GM18519 (cell line): ENCODE data around the gene INHA.

Source experiments
- ATAC-seq: cut with Tn5 transposase; IDR thresholded peaks from one replicate; pipeline ENCODE4 v1.9.1; 2021; ENCODE audit warnings: mild to moderate bottlenecking, moderate library complexity; ENCODE audit not compliant: unreplicated experiment, low FRiP score

Gene INHA

GRCh38 chr2:219539926-219540678, 32.0 kb upstream of the INHA start:
- ATAC-seq, result no peak

GRCh38 chr2:219540784-219541504, 31.2 kb upstream of the INHA start:
- no peak for ATAC-seq

- ATAC-seq, result peak; percentile 37
These were observed 30.4 kb upstream of the INHA start for GRCh38 chr2:219541611-219542180.

- ATAC-seq, result peak; percentile 25
These were observed 29.0 kb upstream of the INHA start for GRCh38 chr2:219542931-219543595.

GRCh38 chr2:219543596-219544358, 28.3 kb upstream of the INHA start, which contains the start of the genes CHPF and TMEM198:
Gene CHPF, minus strand, starts transcription at chr2:219543809. Its CDS starts 271 bp downstream, at chr2:219543538.
Gene TMEM198, plus strand, starts transcription at chr2:219544028. Its CDS starts 700 bp downstream, at chr2:219544728.
- ATAC-seq, result peak; percentile 69

- ATAC-seq, result no peak
These were observed 27.5 kb upstream of the INHA start for GRCh38 chr2:219544567-219544966.

GRCh38 chr2:219545295-219545942, 26.7 kb upstream of the INHA start:
- ATAC-seq, result no peak

- ATAC-seq, result no peak
These were observed 26.2 kb upstream of the INHA start for GRCh38 chr2:219545943-219546352.

- no peak for ATAC-seq
These were observed 24.5 kb upstream of the INHA start for GRCh38 chr2:219547621-219548020.

- no peak for ATAC-seq
These were observed 23.1 kb upstream of the INHA start for GRCh38 chr2:219548990-219549389.

GRCh38 chr2:219549619-219550018, 22.5 kb upstream of the INHA start:
- no peak for ATAC-seq

GRCh38 chr2:219551441-219552381, 20.4 kb upstream of the INHA start:
- no peak for ATAC-seq

GRCh38 chr2:219552382-219553167, 19.5 kb upstream of the INHA start:
- peak; percentile 83 for ATAC-seq

GRCh38 chr2:219553168-219553417, 19.0 kb upstream of the INHA start:
- no peak for ATAC-seq

- ATAC-seq, result no peak
These were observed 18.6 kb upstream of the INHA start for GRCh38 chr2:219553463-219553963.

- ATAC-seq, result no peak
These were observed 17.8 kb upstream of the INHA start for GRCh38 chr2:219554350-219554749.

GRCh38 chr2:219555956-219556355, 16.2 kb upstream of the INHA start:
- ATAC-seq, result no peak

- no peak for ATAC-seq
These were observed 15.7 kb upstream of the INHA start for GRCh38 chr2:219556413-219556812.
